PC-9 (cell line): ENCODE data around the gene SLN. TPM values are rescaled to one million over a fixed set of nuclear protein-coding genes. Genes with fewer than 3 reads are reported as not detected.

Experiments
- BruUV-seq: library from RNA; stranded (reverse); fragments of 400-500 nt; replicated peaks from 2 replicates; lab custom pipeline; 2021; lab: Mats Ljungman, UMichigan
- CTCF ChIA-PET: fragments of 300-600 bp; sonication (Branson Sonifier 250); formaldehyde crosslinking; loops from one replicate; lab custom pipeline; 2022; ENCODE audit warnings: antibody characterized with exemption; lab: Charles Lee
- POLR2A ChIA-PET: fragments of 300-600 bp; sonication (Branson Sonifier 250); formaldehyde crosslinking; loops from one replicate; lab custom pipeline; 2022; ENCODE audit warnings: antibody characterized with exemption; ENCODE audit not compliant: unreplicated experiment; lab: Charles Lee
- DNase-seq, 2 experiments: peaks; one replicate each; pipeline versions ENCODE4 v3.0.0 to v3.0.0-alpha.2; 2015 to 2022; ENCODE audit warnings: mixed read lengths in 1 of 2
- H2AFZ ChIP-seq: fragments of 200-600 bp; sonication (generic); 2 replicates; pipeline ENCODE4 v1.8.1; 2017; ENCODE audit warnings: antibody characterized with exemption
- H3F3A ChIP-seq: fragments of 200-600 bp; sonication (generic); 2 replicates; pipeline ENCODE4 v1.8.1; 2017; ENCODE audit warnings: antibody characterized with exemption, mild to moderate bottlenecking, low read depth; ENCODE audit not compliant: insufficient read depth
- H3K27ac ChIP-seq: fragments of 200-600 bp; sonication (generic); 2 replicates; pipeline ENCODE4 v1.6.1; 2016; ENCODE audit warnings: mixed run types
- H3K27me3 ChIP-seq: fragments of 200-600 bp; sonication (generic); 2 replicates; pipeline ENCODE4 v1.6.1; 2016; ENCODE audit warnings: low read depth, mixed run types; ENCODE audit not compliant: insufficient read depth
- H3K36me3 ChIP-seq: fragments of 200-600 bp; sonication (generic); 2 replicates; pipeline ENCODE4 v1.6.1; 2016; ENCODE audit warnings: low read depth, mixed run types
- H3K4me1 ChIP-seq: fragments of 200-600 bp; sonication (generic); replicated peaks from 2 replicates; pipeline ENCODE4 v1.6.1; 2016; ENCODE audit warnings: mixed run types; ENCODE audit not compliant: insufficient read depth
- H3K4me2 ChIP-seq: fragments of 200-600 bp; sonication (generic); 2 replicates; pipeline ENCODE4 v1.6.1; 2017; ENCODE audit warnings: mixed run types
- H3K4me3 ChIP-seq: fragments of 200-600 bp; sonication (generic); 2 replicates; pipeline ENCODE4 v1.6.1; 2016; ENCODE audit warnings: mixed run types
- H3K79me2 ChIP-seq: fragments of 200-600 bp; sonication (generic); 2 replicates; pipeline ENCODE4 v1.6.1; 2017; ENCODE audit warnings: low read depth, mixed run types
- H3K9me2 ChIP-seq: fragments of 200-600 bp; sonication (generic); 2 replicates; pipeline ENCODE4 v1.8.1; 2017; ENCODE audit warnings: mild to moderate bottlenecking; ENCODE audit not compliant: insufficient read depth
- H3K9me3 ChIP-seq: fragments of 200-600 bp; sonication (generic); 2 replicates; pipeline ENCODE4 v1.8.1; 2016; ENCODE audit warnings: low read depth; ENCODE audit not compliant: insufficient read depth
- H4K20me1 ChIP-seq: fragments of 200-600 bp; sonication (generic); 2 replicates; pipeline ENCODE4 v1.8.1; 2017; ENCODE audit not compliant: insufficient read depth
- CTCF ChIP-seq: fragments of 200-600 bp; sonication (generic); conservative IDR thresholded peaks from 2 replicates; pipeline ENCODE4 v1.6.1; 2017; ENCODE audit warnings: mixed run types, antibody characterized with exemption, mild to moderate bottlenecking, moderate library complexity
- EZH2 ChIP-seq: fragments of 200-600 bp; sonication (generic); IDR thresholded peaks from 2 replicates; pipeline ENCODE4 v1.8.0; 2017; ENCODE audit warnings: antibody characterized with exemption, low read depth
- intact Hi-C: fragments of 100-400 bp; cut with micrococcal nuclease; formaldehyde crosslinking; loops from one replicate; pipeline ENCODE4 v1.10.0; 2022; ENCODE audit not compliant: unreplicated experiment
- total RNA-seq: library from RNA; stranded (reverse); gene quantifications from 2 replicates; pipeline ENCODE4 v1.2.3, GENCODE V29; 2021

Gene SLN
- total RNA-seq, 1 experiment from 2014 or later: not detected

- Histone ChIP-seq H3K9me2 (no peaks in the 10 kb centered on the region), H3K9me3 (peaks cover 4% of the 10 kb centered on the region; the same call in 1 of the 2 replicates), H3K4me3 (no peak overlapping the region), H3K36me3 (no peaks in the 10 kb centered on the region), H3F3A (no peaks in the 10 kb centered on the region), H3K4me2 (no peak overlapping the region), H4K20me1 (no peaks in the 10 kb centered on the region), H3K4me1 (no peaks in the 10 kb centered on the region), H3K27me3 (no peaks in the 10 kb centered on the region), H3K27ac (no peak overlapping the region), H2AFZ (no peak overlapping the region), H3K79me2 (no peaks in the 10 kb centered on the region)
- intact Hi-C loops: no loop called here
- CTCF ChIA-PET: no interaction called here
- TF ChIP-seq CTCF: no peak
- TF ChIP-seq EZH2: no peak
- BruUV-seq: no TSS peak
- POLR2A ChIA-PET: no interaction called here
- no peak for DNase-seq
Observed at GRCh38 chr11:107682572-107682971, 29.3 kb downstream of the SLN start.

DNA sequence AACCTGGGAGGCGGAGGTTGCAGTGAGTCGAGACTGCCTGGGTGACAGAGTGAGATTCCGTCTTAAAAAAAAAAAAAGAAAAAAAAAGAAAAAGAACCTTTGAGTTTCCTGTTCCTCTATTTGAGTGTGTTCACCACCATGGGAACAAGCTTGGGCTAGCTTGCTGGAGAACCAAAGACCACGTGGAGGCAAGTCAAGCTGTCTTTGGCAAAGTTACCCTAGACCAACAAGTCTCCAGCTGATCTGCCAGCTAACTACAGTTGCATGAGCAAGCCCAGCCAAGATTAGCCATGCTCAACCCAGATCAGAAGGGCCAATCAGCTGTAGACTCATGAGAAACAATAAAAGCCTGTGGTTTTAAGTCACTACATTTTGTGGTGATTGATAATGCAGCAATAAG, 29.7 kb downstream of the SLN start:
- no peaks in the 10 kb centered on the region for H3K79me2 ChIP-seq
- no peak for DNase-seq
- no peak overlapping the region for H3K4me3 ChIP-seq
- no TSS peak for BruUV-seq
- no peaks in the 10 kb centered on the region for H4K20me1 ChIP-seq
- TF ChIP-seq CTCF (no peak), EZH2 (no peak)
- H3K9me3 ChIP-seq: peaks cover 4% of the 10 kb centered on the region; the same call in 1 of the 2 replicates
- H3K4me2 ChIP-seq: no peak overlapping the region
- no peaks in the 10 kb centered on the region for H3K36me3 ChIP-seq
- no peak overlapping the region for H3K27ac ChIP-seq
- no peaks in the 10 kb centered on the region for H3K27me3 ChIP-seq
- POLR2A ChIA-PET: no interaction called here
- H3F3A ChIP-seq: no peaks in the 10 kb centered on the region
- intact Hi-C loops: no loop called here
- no peaks in the 10 kb centered on the region for H3K9me2 ChIP-seq
- H3K4me1 ChIP-seq: no peaks in the 10 kb centered on the region
- no peak overlapping the region for H2AFZ ChIP-seq
- CTCF ChIA-PET: no interaction called here

DNA sequence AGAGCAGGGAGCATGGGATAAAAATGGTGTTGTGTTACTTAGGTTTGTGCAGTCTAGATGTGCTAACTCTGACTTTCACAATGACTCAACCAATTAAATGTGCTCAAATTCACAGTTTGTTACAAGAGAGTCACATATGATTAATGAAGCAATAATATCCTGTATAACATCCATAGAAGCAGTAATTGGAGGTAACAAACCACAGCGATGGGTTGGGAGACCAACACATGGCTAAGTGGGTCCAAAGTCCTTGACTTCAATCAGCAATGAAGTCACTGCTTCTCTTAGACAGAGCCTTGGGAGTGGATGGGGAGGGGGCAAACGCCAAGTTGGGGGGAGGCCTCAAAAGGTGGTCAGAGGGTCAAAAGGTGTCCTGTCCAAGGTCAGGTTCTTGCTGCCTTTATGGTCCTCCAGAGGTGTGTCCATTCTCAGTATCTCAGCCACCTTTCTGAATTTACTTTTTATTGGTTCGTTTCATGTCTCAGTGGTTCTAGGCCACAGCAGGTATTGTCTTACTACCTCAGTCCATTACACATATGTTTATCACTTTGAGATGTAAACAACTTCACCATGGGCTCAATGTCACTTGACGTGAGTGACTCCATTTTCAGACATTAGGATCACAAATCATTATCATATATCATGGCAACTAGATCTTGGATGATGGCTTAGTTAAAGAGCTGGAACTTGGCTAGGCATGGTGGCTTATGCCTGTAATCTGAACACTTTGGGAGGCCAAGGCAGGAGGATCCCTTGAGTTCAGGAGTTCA, 32.4 kb downstream of the SLN start:
- no TSS peak for BruUV-seq

More for the DNA sequence above, 32.4 kb downstream of the SLN start:
- POLR2A ChIA-PET: no interaction called here
- intact Hi-C loops: no loop called here
- no peaks in the 10 kb centered on the region for H3K79me2 ChIP-seq
- no peaks in the 10 kb centered on the region for H3K27me3 ChIP-seq
- H4K20me1 ChIP-seq: no peaks in the 10 kb centered on the region
- CTCF ChIA-PET: no interaction called here
- no peak overlapping the region for H2AFZ ChIP-seq
- H3K4me1 ChIP-seq: no peaks in the 10 kb centered on the region
- no peak overlapping the region for H3K4me3 ChIP-seq
- DNase-seq: no peak
- TF ChIP-seq CTCF (no peak), EZH2 (no peak)
- peaks cover 4% of the 10 kb centered on the region; the same call in 1 of the 2 replicates for H3K9me3 ChIP-seq
- H3K9me2 ChIP-seq: no peaks in the 10 kb centered on the region
- H3K27ac ChIP-seq: no peak overlapping the region
- H3K4me2 ChIP-seq: no peak overlapping the region
- no peaks in the 10 kb centered on the region for H3K36me3 ChIP-seq
- H3F3A ChIP-seq: no peaks in the 10 kb centered on the region
